ENCODE data around the gene HLA-DRA. TPM values are rescaled to one million over a fixed set of nuclear protein-coding genes. Genes with fewer than 3 reads are reported as not detected.

The HLA-DRA gene
- total and polyA plus RNA-seq, 2 of the 4 experiments (the other 2 are of a cell fraction) = not detected

GRCh38 chr6:32411566-32412327 lies 27.9 kb upstream of the HLA-DRA start:
- H3K23ac ChIP-seq (ENCODE audit: low read depth, low read length) = no peak overlapping the region
- H2BK15ac ChIP-seq (ENCODE audit: low read depth, low read length) = no peak overlapping the region
- intact Hi-C loops (cut with micrococcal nuclease) = loop anchor here (2.0 to 5.0 kb wide), 2 partner anchors 294 to 375 kb away; no protein-coding TSS in a partner anchor
- H2BK20ac ChIP-seq (ENCODE audit: low read depth, low read length) = no peak overlapping the region
- 56% methylated on average over 4 of the region's 9 CpGs; no CpG with 5 or more reads in 1 of the 2 experiments for WGBS, 2 experiments (ENCODE audit: extremely low coverage in 2 of 2, insufficient read length in 1 of 2)
- dilution Hi-C loops (cut with HindIII; ENCODE audit: low sequenced_read_pairs, unreplicated experiment) = no loop called here
- H3K4me1 ChIP-seq (ENCODE audit: control insufficient read depth, insufficient read depth, low read length) = no peaks in the 10 kb centered on the region
- no peak overlapping the region for H3K14ac ChIP-seq (replicated peaks; ENCODE audit: low read depth, low read length)
- H3K9ac ChIP-seq (ENCODE audit: low read depth, low read length) = no peak overlapping the region
- no peak overlapping the region for H3K27ac ChIP-seq (ENCODE audit: insufficient read depth, low read length)
- no peak overlapping the region for H4K91ac ChIP-seq (ENCODE audit: insufficient read depth, low read depth, low read length)
- no peak overlapping the region for H3K4me3 ChIP-seq (ENCODE audit: insufficient read depth, low read depth, low read length)
- no peak overlapping the region for H2AK9ac ChIP-seq (replicated peaks; ENCODE audit: low read depth, low read length, poor library complexity)
- no peak overlapping the region for H2AK5ac ChIP-seq (ENCODE audit: low read depth, low read length)
- no peak overlapping the region for H3K4ac ChIP-seq (ENCODE audit: low read depth, low read length)
- H3K27me3 ChIP-seq (ENCODE audit: control insufficient read depth, insufficient read depth, low read length) = peaks cover 36% of the 10 kb centered on the region
- POLR2A ChIA-PET (ENCODE audit: unreplicated experiment) = no interaction called here
- ATAC-seq (ENCODE audit: low read depth) (no peak), DNase-seq (no peak)
- no peak overlapping the region for H2BK5ac ChIP-seq (ENCODE audit: low read depth, low read length, poor library complexity, severe bottlenecking)
- H3K56ac ChIP-seq (ENCODE audit: extremely low read depth, insufficient read depth, low read length) = no peak overlapping the region
- H3K9me1 ChIP-seq (ENCODE audit: insufficient read depth, low read length) = no peaks in the 10 kb centered on the region
- H3K4me2 ChIP-seq (ENCODE audit: low read depth, low read length) = no peak overlapping the region
- H2BK120ac ChIP-seq (ENCODE audit: low read depth, low read length) = no peak overlapping the region
- H3K36me3 ChIP-seq (ENCODE audit: control insufficient read depth, insufficient read depth, low read length) = no peaks in the 10 kb centered on the region
- H4K8ac ChIP-seq (ENCODE audit: low read depth in 2 of 2, low read length in 2 of 2) = no peak overlapping the region
- BruUV-seq (replicated peaks) = no TSS peak
- no peak overlapping the region for H2AFZ ChIP-seq (replicated peaks; ENCODE audit: low read length, poor library complexity)
- in situ Hi-C loops (cut with MboI; ENCODE audit: low sequenced_read_pairs) = loop anchor here (5.0 to 10.0 kb wide), 2 partner anchors 164 to 283 kb away; no protein-coding TSS in a partner anchor
- no peak overlapping the region for H4K5ac ChIP-seq (ENCODE audit: low read depth, low read length)
- H3K9me3 ChIP-seq (ENCODE audit: control insufficient read depth, insufficient read depth, low read length) = no peaks in the 10 kb centered on the region
- CTCF ChIA-PET = no interaction called here
- H4K20me1 ChIP-seq (ENCODE audit: insufficient read depth, low read length) = no peaks in the 10 kb centered on the region
- no peak overlapping the region for H3K18ac ChIP-seq (ENCODE audit: low read depth, low read length)
- no peaks in the 10 kb centered on the region for H3K79me1 ChIP-seq (ENCODE audit: low read depth in 1 of 2, low read length in 2 of 2)
- TF ChIP-seq MXI1 (IDR thresholded peaks at IDR 0.05; ENCODE audit: borderline replicate concordance, low read depth, low read length) = no peak
- TF ChIP-seq BHLHE40 (IDR thresholded peaks at IDR 0.05; ENCODE audit: low read depth, low read length) = no peak
- no peak for TF ChIP-seq NFE2L2 (IDR thresholded peaks at IDR 0.05; ENCODE audit: low read depth, low read length)
- TF ChIP-seq CTCF (conservative IDR thresholded peaks at IDR 0.05; ENCODE audit: low read depth, low read length) = no peak
- TF ChIP-seq RFX5 (IDR thresholded peaks at IDR 0.05; ENCODE audit: low read depth, low read length) = no peak
- TF ChIP-seq USF2 (IDR thresholded peaks at IDR 0.05; ENCODE audit: low read depth, low read length) = no peak
- no peak for TF ChIP-seq SMC3 (IDR thresholded peaks at IDR 0.05; ENCODE audit: low read depth, low read length)
- no peak for TF ChIP-seq MAFK (IDR thresholded peaks at IDR 0.05; ENCODE audit: low read depth, low read length)
- TF ChIP-seq RCOR1 (IDR thresholded peaks at IDR 0.05; ENCODE audit: insufficient replicate concordance, low read length) = no peak
- TF ChIP-seq CHD1 (IDR thresholded peaks at IDR 0.05; ENCODE audit: low read depth, low read length) = no peak
- TF ChIP-seq CEBPB (IDR thresholded peaks at IDR 0.05; ENCODE audit: low read depth, low read length) = no peak
- no peak for TF ChIP-seq MAZ (IDR thresholded peaks at IDR 0.05; ENCODE audit: borderline replicate concordance, low read depth, low read length)
- TF ChIP-seq FOS (IDR thresholded peaks at IDR 0.05; ENCODE audit: low read depth, low read length) = no peak
- TF ChIP-seq RAD21 (IDR thresholded peaks at IDR 0.05; ENCODE audit: low read length) = no peak
- TF ChIP-seq POLR2A (IDR thresholded peaks at IDR 0.05; ENCODE audit: low read depth, low read length) = no peak
